ENCODE results near the gene FAM78A. TPM values are rescaled to one million over a fixed set of nuclear protein-coding genes. Genes with fewer than 3 reads are reported as not detected.
A peak's percentile ranks its signal among the peaks of the same experiment; 100 is the strongest.

FAM78A gene
- total RNA-seq, 1 experiment from 2014 or later: 3.0 TPM

DNA sequence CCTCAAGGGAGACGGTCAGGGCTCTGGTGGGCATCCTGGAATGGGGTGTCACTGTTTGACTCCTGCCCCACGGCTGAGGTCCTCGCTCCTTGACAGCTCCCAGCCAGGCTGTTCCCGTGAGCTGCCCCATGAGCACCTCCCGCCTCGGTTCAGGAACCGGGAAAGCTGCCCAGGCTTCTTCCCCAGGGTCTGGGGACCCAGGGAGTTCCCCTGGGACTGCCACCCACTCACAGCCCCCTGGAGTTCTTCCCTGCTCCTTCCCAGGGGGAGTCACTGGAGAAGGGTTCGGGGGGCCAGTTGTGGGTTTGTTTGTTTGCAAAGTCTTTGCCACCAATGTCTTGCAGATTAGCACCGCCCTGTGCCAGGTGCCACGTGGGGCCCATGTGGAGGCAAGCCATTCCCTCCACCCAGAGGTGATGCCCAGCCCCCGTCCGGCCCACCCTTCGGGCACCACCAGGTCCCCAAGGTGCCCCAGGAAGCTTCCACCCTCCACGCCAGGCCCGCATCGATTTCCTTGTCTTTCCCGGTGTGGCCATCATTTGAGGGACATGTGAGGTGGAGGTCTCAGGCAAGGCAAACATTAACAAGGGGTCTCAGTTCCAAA is 14.6 kb upstream of the FAM78A start:
- Mint-ChIP-seq H3K27ac (no peak overlapping the region; the same call in 1 of the 2 replicates), H3K27me3 (ENCODE audit: low read depth) (no peaks in the 10 kb centered on the region), H3K4me1 (peaks cover 10% of the 10 kb centered on the region), H3K36me3 (no peaks in the 10 kb centered on the region), H3K9me3 (no peaks in the 10 kb centered on the region), H3K4me3 (no peak overlapping the region)
- no peak for DNase-seq (ENCODE audit: low spot score)
- ATAC-seq: no peak
- CTCF ChIA-PET: interaction anchor here (1.1 to 4.4 kb wide), 2 partner anchors 45 to 53 kb away, joined by 4 to 44 read pairs; no protein-coding TSS in a partner anchor
- POLR2A ChIA-PET: interaction anchor here (1.3 kb wide), 1 partner anchor 10 kb away, joined by 3 read pairs; no protein-coding TSS in a partner anchor
- no peak for TF ChIP-seq GRHL2 (CRISPR knock-in tag; IDR thresholded peaks at IDR 0.05; ENCODE audit: insufficient replicate concordance, severe bottlenecking)
- TF ChIP-seq ZNF263 (CRISPR knock-in tag; IDR thresholded peaks at IDR 0.05; ENCODE audit: low read depth): no peak
- TF ChIP-seq NFYB (CRISPR knock-in tag; conservative IDR thresholded peaks at IDR 0.05; ENCODE audit: low read depth): no peak
- TF ChIP-seq, protein P1, sequence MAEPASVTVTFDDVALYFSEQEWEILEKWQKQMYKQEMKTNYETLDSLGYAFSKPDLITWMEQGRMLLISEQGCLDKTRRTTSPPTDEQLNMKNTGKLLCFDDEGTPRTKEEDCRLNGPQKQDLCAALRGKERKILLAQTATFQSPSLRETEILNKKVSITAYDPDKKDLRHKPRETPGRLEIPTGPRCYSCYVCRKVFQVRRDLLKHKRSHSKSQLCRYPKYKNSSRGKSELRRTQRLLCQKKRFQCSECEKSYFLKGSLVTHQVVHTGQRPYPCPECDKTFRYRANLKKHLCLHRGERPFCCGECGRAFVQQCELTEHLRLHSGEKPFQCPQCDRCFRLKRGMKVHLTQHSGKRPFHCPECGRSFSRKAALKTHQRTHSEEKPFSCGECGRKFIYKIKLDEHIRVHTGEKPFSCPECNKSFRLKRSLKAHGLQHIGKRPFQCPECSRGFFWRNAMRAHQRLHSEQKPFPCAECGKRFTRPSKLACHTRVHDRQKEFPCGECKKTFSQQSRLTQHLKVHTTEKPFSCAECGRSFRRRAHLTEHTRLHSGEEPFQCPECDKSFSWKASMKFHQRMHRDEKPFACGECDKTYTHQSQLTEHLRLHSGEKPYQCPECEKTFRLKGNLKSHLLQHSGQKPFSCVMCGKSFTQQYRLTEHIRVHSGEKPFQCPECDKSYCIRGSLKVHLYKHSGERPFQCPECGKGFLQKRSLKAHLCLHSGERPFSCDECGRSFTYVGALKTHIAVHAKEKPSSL (CRISPR knock-in tag; conservative IDR thresholded peaks at IDR 0.05): no peak
- TF ChIP-seq, protein P2, sequence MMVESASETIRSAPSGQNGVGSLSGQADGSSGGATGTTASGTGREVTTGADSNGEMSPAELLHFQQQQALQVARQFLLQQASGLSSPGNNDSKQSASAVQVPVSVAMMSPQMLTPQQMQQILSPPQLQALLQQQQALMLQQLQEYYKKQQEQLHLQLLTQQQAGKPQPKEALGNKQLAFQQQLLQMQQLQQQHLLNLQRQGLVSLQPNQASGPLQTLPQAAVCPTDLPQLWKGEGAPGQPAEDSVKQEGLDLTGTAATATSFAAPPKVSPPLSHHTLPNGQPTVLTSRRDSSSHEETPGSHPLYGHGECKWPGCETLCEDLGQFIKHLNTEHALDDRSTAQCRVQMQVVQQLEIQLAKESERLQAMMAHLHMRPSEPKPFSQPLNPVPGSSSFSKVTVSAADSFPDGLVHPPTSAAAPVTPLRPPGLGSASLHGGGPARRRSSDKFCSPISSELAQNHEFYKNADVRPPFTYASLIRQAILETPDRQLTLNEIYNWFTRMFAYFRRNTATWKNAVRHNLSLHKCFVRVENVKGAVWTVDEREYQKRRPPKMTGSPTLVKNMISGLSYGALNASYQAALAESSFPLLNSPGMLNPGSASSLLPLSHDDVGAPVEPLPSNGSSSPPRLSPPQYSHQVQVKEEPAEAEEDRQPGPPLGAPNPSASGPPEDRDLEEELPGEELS (CRISPR knock-in tag; IDR thresholded peaks at IDR 0.05): no peak
- TF ChIP-seq ESRRA (CRISPR knock-in tag; IDR thresholded peaks at IDR 0.05; ENCODE audit: borderline replicate concordance): no peak

DNA sequence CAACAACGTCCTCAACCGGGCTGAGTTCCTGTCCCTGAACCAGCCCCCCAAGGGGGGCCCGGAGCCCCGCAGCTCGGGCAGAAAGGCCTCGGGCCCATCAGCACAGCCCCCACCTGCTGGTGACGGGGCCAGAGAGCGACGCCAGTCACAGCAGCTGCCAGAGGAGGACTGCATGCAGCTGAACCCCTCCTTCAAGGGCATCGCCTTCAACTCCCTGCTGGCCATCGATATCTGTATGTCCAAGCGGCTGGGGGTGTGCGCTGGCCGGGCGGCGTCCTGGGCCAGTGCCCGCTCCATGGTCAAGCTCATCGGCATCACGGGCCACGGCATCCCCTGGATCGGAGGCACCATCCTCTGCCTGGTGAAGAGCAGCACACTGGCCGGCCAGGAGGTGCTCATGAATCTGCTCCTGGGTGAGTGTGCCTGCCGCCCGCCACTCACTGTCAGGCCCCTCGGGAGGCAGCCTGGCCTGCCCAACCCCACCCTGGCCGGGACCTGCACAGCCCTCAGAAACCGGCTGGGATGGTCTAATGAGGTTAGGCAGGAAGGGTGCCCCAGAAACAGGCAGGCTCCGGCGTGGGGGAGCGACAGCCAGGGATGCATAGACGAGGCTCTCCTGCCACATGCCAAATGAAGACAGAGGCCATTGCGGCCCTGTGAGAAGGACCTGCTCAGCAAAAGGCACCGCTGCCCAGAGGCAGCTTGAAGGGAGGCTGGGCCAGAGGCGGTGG is 13.9 kb upstream of the FAM78A start:
- peak; percentile 5; the same call in 1 of the 2 replicates for ATAC-seq
- H3K4me3 Mint-ChIP-seq: no peak overlapping the region
- no peaks in the 10 kb centered on the region for H3K27me3 Mint-ChIP-seq (ENCODE audit: low read depth)
- ChIA-PET CTCF (interaction anchor here (0.8 to 4.4 kb wide), 8 partner anchors 10 to 59 kb away, joined by 3 to 44 read pairs (median 6); partner anchors contain the start of gene FAM78A), POLR2A (interaction anchor here (0.8 to 1.3 kb wide), 2 partner anchors 9 to 14 kb away, joined by 3 read pairs; partner anchors contain the start of gene FAM78A)
- DNase-seq (ENCODE audit: low spot score): no peak
- H3K9me3 Mint-ChIP-seq: no peaks in the 10 kb centered on the region
- TF ChIP-seq ETV6 (CRISPR knock-in tag; IDR thresholded peaks at IDR 0.05) (no peak), NR3C1 (CRISPR knock-in tag; conservative IDR thresholded peaks at IDR 0.05; ENCODE audit: low read depth) (0 out of 2 replicates have a peak, but pooled peaks have one; percentile 44)
- TF ChIP-seq, protein P3, sequence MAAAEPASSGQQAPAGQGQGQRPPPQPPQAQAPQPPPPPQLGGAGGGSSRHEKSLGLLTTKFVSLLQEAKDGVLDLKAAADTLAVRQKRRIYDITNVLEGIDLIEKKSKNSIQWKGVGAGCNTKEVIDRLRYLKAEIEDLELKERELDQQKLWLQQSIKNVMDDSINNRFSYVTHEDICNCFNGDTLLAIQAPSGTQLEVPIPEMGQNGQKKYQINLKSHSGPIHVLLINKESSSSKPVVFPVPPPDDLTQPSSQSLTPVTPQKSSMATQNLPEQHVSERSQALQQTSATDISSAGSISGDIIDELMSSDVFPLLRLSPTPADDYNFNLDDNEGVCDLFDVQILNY (CRISPR knock-in tag; IDR thresholded peaks at IDR 0.05): no peak
- TF ChIP-seq, protein P4, sequence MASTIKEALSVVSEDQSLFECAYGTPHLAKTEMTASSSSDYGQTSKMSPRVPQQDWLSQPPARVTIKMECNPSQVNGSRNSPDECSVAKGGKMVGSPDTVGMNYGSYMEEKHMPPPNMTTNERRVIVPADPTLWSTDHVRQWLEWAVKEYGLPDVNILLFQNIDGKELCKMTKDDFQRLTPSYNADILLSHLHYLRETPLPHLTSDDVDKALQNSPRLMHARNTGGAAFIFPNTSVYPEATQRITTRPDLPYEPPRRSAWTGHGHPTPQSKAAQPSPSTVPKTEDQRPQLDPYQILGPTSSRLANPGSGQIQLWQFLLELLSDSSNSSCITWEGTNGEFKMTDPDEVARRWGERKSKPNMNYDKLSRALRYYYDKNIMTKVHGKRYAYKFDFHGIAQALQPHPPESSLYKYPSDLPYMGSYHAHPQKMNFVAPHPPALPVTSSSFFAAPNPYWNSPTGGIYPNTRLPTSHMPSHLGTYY (CRISPR knock-in tag; IDR thresholded peaks at IDR 0.05): no peak
- no peak overlapping the region for H3K27ac Mint-ChIP-seq
- H3K36me3 Mint-ChIP-seq: no peaks in the 10 kb centered on the region
- H3K4me1 Mint-ChIP-seq: peaks cover 10% of the 10 kb centered on the region

DNA sequence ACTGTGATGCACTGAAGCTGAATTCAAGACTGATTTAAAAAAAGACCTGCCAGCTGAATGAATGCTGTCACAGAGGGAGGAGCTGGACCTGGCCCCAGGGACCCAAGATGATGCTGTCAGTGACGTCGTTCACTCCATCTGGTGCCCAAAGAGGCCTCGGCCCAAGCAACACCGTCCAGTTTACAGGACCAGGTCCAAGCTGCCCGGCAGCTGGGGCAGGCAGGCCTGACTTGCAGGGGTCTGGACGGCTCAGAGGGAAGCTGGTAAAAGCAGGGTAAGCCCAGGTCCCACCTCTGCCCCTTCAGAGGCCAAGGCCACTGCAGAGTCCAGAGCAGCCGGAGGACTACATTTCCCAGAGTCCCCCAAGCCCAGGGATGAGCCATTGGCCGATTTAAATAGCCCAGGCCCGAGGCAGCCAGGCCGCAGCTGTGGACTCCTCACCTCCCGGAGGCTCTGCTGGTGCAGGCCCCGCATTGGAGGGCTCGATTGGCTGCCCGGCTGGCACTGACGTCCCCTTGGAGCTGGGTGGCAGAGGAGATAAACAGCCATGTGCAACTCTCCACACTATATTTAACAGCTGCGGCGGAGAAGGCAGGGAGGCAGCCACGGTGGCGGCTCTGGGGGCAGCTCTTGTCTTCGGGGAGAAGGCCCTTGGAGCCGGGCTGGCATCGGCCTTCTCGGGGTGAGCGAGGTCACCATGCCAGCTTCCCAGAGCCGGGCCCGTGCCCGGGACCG is 13.2 kb upstream of the FAM78A start, which contains the start of gene PLPP7:
Gene PLPP7 (plus strand): TSS at position 423 of the 735 bp plus-strand sequence. CDS start 275 bp downstream, at position 698.
- H3K4me1 Mint-ChIP-seq: peaks cover 10% of the 10 kb centered on the region
- peaks cover 3% of the 10 kb centered on the region; the same call in 1 of the 2 replicates for H3K27me3 Mint-ChIP-seq (ENCODE audit: low read depth)
- H3K4me3 Mint-ChIP-seq: peak within 1 kb of the TSS; percentile 36; the same call in 1 of the 2 replicates
- no peaks in the 10 kb centered on the region for H3K9me3 Mint-ChIP-seq
- no peaks in the 10 kb centered on the region for H3K36me3 Mint-ChIP-seq
- H3K27ac Mint-ChIP-seq: peak within 1 kb of the TSS; percentile 41; the same call in 1 of the 2 replicates
- peak; percentile 75 for DNase-seq (ENCODE audit: low spot score)
- ATAC-seq: peak; percentile 97
- ChIA-PET POLR2A (interaction anchor here (0.8 to 1.3 kb wide), 2 partner anchors 8 to 13 kb away, joined by 3 read pairs; partner anchors contain the start of gene FAM78A), CTCF (interaction anchor here (0.6 to 4.4 kb wide), 9 partner anchors 9 to 60 kb away, joined by 3 to 44 read pairs (median 6); partner anchors contain the start of gene FAM78A)
- TF ChIP-seq, protein P5, sequence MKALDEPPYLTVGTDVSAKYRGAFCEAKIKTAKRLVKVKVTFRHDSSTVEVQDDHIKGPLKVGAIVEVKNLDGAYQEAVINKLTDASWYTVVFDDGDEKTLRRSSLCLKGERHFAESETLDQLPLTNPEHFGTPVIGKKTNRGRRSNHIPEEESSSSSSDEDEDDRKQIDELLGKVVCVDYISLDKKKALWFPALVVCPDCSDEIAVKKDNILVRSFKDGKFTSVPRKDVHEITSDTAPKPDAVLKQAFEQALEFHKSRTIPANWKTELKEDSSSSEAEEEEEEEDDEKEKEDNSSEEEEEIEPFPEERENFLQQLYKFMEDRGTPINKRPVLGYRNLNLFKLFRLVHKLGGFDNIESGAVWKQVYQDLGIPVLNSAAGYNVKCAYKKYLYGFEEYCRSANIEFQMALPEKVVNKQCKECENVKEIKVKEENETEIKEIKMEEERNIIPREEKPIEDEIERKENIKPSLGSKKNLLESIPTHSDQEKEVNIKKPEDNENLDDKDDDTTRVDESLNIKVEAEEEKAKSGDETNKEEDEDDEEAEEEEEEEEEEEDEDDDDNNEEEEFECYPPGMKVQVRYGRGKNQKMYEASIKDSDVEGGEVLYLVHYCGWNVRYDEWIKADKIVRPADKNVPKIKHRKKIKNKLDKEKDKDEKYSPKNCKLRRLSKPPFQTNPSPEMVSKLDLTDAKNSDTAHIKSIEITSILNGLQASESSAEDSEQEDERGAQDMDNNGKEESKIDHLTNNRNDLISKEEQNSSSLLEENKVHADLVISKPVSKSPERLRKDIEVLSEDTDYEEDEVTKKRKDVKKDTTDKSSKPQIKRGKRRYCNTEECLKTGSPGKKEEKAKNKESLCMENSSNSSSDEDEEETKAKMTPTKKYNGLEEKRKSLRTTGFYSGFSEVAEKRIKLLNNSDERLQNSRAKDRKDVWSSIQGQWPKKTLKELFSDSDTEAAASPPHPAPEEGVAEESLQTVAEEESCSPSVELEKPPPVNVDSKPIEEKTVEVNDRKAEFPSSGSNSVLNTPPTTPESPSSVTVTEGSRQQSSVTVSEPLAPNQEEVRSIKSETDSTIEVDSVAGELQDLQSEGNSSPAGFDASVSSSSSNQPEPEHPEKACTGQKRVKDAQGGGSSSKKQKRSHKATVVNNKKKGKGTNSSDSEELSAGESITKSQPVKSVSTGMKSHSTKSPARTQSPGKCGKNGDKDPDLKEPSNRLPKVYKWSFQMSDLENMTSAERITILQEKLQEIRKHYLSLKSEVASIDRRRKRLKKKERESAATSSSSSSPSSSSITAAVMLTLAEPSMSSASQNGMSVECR (CRISPR knock-in tag; IDR thresholded peaks at IDR 0.05; ENCODE audit: borderline replicate concordance): no peak
- TF ChIP-seq TEAD4 (CRISPR knock-in tag; IDR thresholded peaks at IDR 0.05) (no peak), NFYB (CRISPR knock-in tag; conservative IDR thresholded peaks at IDR 0.05; ENCODE audit: low read depth) (peak; percentile 70), CREM (CRISPR knock-in tag; IDR thresholded peaks at IDR 0.05) (no peak), TP53 (CRISPR knock-in tag; IDR thresholded peaks at IDR 0.05) (no peak), ZNF671 (CRISPR knock-in tag; IDR thresholded peaks at IDR 0.05) (no peak)
- TF ChIP-seq, protein P6, sequence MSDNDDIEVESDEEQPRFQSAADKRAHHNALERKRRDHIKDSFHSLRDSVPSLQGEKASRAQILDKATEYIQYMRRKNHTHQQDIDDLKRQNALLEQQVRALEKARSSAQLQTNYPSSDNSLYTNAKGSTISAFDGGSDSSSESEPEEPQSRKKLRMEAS (CRISPR knock-in tag; IDR thresholded peaks at IDR 0.05): no peak
